A172 (cell line): Measurements from ENCODE around the gene PIP5K1C. TPM values are rescaled to one million over a fixed set of nuclear protein-coding genes. Genes with fewer than 3 reads are reported as not detected.
A peak's percentile ranks its signal among the peaks of the same experiment; 100 is the strongest.

Source experiments
- DNase-seq: peaks from one replicate; pipeline ENCODE4 v3.0.0-alpha.2; 2015; ENCODE audit warnings: low spot score
- total RNA-seq: library from RNA; depleted of rRNA; stranded (reverse); fragments of >200 nt; shearing (Covaris generic); gene quantifications from 2 replicates; pipeline ENCODE4 v1.2.3, GENCODE V29; 2014

The PIP5K1C gene
- total RNA-seq, 1 experiment from 2014 or later: 18.8 TPM

DNA sequence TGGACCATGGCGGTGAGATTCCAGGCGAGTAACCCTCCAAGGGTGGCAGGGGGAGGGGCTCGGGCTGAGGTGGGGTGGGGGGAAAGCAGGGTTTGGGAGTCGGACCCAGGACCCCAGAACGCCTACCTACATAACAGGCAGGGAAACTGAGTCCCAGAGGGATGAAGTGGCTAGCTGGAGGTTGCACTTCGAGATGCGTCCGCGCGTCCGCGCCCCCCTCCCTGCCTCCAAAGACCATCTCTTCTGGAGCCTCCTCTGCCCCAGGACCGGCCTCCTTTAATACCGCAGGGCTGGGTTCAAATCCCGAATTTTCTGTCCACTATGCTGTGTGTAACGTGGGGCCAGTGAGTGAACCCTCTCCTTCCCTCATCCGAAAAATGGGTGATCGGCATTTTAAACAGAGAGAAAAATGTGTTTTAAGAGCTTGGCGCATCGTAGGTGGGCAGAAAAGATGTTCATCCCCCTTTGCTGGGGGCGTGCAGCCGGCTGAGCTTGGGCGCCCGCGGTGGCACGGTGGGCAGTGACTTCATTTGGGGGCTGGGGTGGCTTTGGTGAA lies 21.7 kb upstream of the PIP5K1C start:
- no peak for DNase-seq

DNA sequence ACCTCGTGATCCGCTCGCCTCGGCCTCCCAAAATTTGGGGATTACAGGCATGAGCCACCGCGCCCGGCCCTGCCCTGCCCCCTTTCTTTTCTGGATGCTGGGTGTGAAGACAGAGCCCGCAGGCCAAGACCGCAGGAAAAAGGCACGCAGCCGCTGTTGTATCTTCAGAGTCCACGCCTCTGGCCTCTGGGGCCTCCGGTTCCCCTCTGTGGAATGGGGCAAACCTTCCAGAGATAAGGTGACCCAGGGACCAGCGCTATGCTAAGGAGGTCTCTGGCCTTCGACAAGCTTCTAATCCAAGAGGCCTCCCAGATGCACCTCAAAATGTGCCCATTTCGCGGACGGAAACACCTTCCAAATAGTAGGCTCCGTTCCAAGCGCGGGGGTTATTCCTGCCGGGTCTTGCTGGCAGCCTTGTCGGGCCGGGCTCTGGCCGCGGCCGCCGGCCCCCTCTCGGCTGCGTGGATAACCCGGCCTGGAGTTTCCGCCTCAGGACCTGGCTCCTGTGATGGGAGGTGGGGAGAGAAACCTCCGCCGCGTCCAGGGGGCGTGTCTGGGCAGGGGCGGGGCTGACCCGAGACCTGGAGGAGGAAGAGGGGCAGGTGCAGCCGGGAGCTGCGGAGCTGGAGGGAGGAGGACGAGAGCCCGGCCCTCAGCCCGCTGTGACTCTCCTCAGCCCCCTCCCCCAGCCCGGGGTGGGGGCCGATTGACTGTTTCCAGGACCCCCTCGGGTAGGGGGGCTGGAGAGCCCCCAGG lies 21.0 kb upstream of the PIP5K1C start:
- peak; percentile 71 for DNase-seq

DNA sequence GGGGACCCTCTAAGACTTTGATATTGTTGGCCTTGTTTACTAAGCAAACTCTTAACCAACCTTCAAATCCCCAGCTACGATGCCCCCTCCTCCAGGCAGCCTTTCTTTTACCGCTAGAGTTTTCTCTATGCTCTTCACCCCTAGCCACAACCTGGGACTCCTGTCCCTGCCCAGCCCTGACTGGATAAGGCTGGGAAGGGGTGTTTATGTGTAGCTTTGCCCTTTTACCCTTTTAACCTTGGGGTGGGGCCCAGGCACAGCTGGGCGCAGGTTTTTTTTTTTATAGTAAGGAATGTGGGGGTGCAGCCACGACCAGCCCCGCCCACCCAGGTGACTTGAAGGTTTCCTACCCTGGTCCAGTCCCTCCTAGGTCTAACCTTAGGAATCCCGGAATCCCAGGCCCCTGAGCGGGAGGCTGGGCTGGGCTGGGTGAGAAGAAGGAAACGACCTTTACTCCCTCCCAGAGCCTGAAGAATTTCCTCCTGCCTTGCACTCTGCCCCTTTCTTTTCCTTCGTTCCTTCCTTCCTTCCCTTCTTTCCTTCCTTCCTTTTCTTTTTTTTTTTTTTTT lies 20.2 kb upstream of the PIP5K1C start:
- DNase-seq: no peak

DNA sequence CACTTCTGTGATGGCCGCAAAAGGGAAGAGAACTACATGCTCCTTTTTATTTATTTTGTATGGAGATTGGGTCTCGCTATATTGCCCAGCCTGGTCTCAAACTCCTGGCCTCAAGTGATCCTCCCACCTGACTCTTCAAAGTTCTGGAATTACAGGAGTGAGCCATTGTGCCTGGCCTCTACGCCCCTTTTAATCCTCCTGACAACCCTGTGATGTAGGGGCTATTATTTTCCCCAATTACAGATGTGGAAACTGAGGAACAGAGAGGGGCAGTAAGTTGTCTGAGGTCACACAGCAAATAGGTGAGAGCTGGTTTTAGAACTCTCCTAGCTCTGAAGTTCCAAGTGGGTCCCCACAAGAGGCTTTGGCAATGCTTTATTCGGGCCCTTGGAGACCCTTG lies 19.6 kb upstream of the PIP5K1C start:
- no peak for DNase-seq

DNA sequence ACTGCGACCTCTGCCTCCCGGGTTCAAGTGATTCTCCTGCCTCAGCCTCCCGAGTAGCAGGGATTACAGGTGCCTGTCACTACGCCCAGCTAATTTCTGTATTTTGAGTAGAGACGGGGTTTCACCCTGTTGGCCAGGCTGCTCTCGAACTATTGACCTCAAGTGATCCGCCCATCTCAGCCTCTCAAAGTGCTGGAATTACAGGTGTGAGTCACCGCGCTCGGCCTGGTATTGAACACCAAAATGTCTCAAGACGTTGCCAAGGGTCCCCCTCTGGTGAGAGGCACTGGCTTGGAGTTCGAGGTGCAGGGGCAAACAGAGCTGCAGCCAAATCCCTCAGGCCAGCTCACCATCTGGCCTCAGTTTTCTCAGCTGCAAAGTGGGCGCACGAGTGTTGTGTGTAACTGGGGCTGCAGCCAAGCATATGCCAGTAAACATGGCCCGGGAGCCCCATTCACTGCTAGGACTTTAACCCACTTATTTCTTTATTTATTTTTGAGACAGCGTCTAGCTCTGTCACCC lies 15.9 kb upstream of the PIP5K1C start:
- no peak for DNase-seq

DNA sequence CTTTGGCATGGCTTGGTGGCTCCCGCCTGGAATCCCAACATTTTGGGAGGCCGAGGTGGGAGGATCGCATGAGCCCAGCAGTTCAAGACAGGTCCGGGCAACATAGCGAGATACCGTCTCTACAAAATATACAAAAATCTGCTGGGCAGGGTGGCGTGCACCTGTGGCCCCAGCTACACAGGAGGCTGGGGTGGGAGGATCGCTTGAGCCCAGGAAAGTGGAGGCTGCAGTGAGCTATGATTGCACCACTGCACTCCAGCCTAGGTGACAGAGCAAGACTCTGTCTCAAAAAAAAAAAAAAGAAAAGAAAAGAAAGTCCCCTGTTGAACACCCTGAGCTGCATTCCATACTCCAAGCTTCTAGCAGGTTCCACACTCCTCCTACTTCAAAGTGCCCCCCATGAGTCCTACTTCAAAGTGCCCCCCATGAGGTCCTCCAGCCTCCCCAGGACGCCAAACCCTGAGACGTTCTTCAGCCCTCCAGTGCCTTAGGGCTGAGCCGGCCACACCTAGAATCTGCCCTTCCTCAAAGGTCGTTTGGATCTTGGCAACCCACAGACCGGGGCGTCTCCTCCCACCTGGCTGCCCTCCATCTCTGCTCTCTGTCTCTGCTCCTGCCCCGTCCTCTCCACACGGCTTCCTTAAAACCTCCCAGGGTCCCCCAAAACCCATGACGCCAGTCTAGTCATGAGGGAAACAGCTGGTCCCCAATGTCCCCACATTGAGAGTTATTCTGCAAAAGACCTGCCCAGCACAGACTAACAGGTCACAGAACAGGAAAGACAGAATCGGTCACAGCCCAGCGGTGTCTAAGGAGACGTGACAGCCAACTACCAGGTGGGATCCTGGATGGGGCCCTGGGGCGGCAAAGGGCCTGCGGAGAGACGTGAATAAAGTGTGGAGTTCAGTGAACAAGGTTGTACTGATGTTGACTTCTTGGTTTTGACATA lies 12.7 kb upstream of the PIP5K1C start:
- no peak for DNase-seq

DNA sequence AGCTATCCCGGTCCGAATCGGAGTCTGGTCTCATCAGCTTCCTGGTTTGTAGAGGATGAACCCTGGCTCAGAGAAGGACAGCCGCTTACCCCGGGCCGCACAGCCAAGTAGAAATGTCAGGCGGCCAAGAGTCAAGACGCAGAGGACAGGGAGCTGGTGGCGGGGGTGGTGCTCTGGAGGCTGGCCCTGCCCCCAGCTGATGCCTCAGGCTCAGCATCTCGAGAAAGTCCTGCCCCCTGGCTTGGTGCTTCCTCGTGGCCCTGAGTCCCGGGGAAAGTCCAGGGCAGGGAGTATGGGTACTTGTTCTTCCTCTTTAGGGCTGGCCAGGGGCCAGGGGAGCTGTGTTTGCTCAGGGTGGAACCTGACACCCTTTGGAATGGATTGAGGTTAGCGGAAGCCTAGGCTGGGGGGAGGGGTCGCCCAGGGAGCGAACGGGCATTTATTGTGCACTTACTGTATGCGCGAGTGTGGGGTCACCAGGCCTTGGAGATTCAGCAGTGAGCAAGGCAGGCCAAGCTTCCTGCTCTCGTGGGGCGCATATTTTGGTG lies 10.1 kb upstream of the PIP5K1C start:
- no peak for DNase-seq

DNA sequence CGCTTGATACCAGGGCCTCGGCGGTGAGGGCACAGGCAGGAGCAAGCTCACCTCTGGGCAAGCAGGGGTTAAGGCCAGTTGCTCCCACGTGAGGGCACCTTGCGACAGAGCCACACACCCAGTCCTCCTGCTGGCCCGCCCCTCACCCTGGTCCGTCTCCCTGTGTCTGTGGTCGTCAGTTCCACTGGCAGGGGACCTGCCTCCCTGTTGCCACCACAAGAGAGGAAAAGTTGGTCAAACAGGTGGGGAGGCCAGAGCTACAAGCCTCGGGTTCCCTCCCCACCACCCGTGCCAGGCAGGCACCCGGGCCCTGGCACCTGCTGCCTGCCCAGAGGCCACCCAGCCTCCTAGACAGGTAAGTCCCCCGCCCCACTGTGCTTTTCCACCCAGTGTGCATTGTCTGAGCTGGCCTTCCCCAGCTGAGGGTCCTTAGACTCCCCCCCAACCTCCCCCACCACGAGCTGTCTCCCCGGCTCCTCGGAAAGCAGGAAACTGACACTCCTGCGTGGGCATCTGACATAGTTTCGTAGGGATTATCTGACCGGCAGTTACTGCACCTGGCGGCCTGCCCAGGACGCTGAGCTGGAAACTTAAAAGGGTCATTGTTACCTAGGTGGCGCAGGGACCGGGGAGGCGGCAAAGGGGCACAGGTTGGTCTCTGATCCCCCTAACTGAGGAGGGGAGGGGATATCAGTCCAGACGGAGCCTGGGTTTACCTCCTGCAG lies 8.1 kb upstream of the PIP5K1C start, which contains the start of gene TJP3:
TJP3 (plus strand) TSS at position 178 of the 725 bp plus-strand sequence. CDS start 20,049 bp downstream, outside the sequence.
- DNase-seq: peak; percentile 51

DNA sequence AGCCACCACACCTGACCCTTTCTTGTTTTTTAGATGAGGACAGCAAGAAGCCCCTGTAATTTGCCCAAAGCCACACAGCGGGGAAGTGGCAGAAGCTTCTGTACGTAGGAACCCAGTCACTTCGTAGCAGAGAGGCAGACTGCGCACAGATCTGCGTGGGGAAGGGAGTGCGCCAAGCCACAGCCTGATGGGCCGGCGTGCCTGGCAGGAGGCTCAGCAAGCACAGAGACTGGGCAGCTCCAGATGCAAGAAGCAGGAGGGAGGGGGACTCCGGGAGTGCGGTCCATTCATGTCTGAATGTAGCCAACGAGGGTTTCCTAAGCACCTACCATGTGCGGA lies 7.6 kb upstream of the PIP5K1C start:
- no peak for DNase-seq

DNA sequence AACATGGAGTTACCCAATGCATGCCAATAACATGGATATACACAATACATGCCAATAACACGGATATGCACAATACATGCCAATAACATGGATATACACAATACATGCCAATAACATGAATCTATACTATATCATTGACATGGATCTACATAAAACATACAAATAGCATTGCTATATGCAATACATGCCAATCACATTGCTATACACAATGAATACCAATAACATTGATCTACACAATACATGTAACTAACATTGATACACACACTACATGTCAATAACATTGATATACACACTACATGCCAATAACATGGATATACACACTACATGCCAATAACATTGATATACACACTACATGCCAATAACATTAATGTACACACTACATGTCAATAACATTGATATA lies 932 bp upstream of the PIP5K1C start:
- no peak for DNase-seq

DNA sequence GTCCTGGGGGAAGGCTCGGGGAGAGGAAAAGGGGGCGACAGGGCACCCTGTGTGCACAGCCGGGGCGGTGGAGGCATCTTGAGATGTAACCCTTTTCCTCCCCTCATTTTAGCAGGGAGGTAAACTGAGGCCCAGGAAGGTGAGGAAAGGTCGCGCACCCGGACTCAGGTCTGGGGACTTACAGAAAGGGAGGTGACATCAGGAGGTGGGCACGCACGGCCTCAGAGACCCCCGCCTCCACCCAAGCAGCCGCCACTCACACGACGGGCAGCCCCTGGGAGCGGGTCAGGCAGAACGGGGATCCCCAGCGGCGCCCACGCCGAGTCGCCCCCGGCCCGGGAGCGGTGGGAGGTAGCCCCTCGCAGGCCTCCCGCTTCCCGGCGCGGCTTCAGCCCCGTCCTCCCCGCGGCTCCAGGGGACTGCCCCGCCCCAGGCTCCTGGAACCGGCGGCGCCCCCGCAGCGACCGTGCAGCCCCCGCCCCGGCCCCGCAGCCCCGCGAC lies 477 bp downstream of the PIP5K1C start:
- no peak for DNase-seq

DNA sequence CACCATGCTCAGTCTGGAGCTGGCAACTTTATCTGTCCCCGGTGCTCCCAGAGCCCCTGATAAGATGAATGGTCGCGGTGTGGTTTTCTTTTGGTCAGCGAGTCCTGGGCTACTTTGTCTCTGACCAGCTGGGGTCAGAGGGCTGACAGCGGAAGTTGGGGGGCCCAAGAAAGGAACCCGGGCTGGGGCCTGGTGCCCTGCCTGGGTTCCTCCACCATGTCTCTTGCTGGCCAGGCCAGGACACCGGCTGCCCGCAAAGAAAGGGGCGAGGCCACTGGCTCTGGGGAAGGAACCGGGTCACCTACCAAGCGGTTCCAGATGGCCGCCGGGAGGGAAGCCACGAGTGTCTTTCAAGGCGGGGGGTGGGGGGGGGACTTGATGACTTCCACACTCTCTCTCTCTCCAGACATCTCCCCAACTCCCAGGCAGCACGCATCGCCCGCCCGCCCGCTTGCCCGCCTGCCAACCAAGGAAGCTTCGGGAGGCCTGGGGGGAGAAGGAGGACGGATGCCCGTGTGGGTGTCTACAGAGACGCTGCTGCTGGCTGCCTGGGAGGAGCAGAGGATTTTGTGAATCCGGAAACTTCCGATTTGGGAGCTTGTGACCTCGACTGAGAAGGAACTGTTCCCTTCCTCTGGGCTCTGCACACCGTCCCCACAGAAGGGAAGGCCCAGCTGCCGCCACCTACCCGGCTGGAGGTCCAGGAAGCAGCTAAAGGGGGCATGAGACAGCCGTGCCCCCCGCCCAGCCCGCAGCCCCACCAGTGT lies 1.1 kb downstream of the PIP5K1C start:
- DNase-seq: peak; percentile 40

DNA sequence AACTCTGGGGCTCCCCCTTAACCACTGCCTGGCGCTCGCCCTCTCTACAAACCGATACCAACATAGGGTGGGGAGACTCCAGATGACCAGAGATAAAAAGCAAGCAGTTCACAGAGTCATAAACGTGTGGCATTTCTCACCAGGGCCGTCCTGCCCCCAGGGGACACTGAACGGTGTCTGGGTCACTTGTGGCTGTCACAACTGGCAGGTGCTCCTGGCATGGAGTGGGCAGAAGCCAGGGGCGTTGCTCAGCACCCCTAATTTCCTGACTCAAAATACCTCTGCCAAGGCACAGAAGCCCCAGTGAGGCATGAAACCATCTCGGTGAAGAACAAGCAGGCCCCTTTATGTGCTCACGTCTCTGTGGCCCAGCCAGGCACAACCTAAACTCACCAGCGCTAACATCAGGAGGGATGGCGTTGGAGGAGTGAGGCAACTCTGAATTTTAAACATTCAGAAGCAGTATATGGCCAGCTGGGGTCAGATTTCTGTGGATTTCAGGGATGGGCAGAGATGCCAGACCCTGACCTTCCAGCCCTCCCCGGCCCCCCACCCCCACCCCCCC lies 1.8 kb downstream of the PIP5K1C start:
- DNase-seq: no peak

DNA sequence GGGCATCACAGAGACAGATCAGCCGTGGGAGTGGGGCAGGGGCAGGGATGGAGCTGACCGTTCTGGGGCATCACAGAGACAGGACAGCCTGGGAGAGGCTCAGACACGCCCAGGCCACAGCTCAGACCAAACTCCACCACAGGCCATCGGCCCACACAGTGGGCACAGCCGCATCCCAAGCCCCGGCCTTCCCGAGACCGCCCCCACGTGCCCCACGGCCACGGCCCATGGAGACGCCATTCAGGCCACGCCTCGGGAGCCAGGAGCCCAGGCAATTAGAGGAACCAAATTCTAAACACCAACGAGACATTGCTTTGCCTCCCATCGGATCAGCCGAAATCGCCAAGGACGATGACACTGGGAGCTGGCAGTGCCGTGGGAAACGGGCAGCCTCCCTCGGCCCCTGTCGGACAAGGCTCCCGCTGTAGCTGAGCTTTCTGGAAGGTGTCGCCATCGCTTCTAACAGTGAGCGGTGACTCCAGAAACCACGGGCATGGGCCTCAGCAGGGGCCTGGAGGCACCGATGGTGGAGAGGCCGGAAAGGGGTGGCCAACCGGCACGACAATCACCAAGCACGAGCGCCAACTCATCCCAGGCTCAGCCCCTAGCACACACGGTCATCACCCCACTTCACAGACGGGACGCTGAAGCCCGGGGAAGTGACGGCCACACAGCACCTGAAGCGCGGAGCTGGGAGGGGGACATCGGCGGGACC lies 2.4 kb downstream of the PIP5K1C start:
- DNase-seq: no peak

DNA sequence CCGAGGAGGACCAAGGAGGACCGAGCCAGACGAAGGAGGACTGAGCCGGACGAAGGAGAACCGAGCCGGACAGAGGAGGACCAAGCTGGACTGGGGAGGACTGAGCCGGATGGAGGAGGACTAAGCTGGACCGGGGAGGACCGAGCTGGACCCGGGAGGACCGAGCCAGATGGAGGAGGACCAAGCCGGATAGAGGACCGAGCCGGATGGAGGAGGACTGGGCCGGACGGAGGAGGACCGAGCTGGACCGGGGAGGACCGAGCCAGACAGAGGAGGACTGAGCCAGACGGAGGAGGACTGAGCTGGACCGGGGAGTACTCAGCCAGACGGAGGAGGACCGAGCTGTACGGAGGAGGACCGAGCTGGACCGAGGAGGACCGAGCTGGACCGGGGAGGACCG lies 3.2 kb downstream of the PIP5K1C start:
- no peak for DNase-seq

DNA sequence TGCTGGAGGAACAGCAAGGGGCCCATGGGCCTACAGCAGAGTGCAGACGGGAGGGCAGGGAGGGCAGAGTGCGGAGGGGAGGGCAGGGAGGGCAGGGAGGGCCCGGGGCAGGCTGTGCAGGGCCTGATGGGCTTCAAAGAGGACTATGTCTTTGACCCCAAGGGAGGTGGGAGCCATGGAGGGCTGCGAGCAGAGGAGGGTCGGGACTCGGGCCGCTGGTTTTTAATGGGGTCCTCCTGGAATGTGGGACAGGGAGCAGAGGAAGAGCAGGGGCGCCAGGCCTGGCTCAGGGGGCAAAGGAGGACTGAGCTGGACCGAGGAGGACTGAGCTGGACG lies 3.6 kb downstream of the PIP5K1C start:
- DNase-seq: no peak

DNA sequence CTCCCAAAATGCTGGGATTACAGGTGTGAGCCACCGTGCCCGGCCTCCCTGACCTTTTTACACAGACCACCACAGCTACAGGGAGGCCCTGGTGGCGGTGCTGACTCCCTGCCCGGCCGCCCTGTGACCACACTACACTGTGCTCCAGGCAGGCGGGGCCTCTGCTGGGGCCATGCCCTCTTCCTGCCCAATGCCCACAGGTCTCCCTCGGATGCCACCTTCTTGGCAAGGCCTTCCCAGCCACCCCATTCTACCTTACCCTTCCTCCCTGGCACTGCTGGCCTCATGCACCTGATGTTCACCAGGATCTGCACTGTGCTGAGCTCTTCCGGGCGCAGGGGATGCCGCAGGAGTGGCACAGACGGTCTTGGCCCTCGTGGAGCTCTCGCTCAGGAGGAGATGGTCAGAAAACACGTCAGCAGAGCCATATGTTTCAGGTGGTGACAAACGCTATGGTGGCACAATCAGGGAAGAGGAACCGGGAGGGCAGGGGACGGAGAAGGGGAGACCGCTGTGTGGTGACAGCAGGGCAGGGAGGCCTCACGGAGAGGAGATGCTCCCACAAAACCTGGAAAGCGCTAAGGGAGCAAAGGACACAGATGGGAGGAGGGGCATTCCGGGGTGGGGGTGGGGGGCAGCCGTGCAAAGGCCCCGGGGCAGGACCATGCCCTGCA lies 4.1 kb downstream of the PIP5K1C start:
- no peak for DNase-seq

DNA sequence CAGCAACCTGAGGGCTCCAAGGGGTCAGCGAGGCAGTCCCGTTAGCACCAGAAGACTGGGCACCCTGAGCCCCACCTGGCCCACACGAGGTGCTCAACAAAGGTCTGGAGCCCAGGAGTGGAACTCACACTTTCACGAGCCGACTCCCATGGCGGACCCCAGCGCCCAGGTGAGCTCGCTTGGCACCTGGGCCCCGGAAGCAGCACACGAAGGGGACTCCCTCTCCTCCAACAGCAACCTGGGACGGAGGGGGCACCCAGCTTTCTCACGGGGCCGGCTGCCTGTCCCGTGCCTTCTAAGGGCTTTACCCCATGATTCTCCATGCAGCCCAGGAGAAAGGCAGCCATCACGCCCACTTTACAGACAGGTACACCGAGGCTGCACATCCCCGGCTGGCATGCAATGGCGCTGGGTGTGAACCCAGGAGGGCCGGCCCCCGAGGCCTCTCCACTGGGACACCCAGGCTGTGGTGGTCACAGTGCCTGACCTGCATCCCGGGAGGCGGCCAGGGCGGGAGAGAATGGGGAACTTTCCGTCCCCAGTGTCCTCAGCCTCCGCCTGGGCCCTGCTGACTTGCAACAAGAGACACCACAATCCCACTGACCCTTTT lies 5.0 kb downstream of the PIP5K1C start:
- DNase-seq: no peak
